Smooth muscle cell (in vitro differentiated cells): ENCODE measurements around the gene DAPL1. TPM values are rescaled to one million over a fixed set of nuclear protein-coding genes. Genes with fewer than 3 reads are reported as not detected.

Experiments
- DNase-seq: peaks from one replicate; lab custom pipeline; 2025; ENCODE audit not compliant: unreplicated experiment; lab: John Stamatoyannopoulos, UW
- H2AFZ ChIP-seq: fragments of 200-600 bp; sonication (generic); 2 replicates; pipeline ENCODE4 v1.6.0; 2016; ENCODE audit warnings: antibody characterized with exemption, low read depth, mild to moderate bottlenecking
- H3F3A ChIP-seq: fragments of 200-600 bp; sonication (generic); 2 replicates; pipeline ENCODE4 v1.6.0; 2017; ENCODE audit warnings: antibody characterized with exemption, low read depth
- H3K27ac ChIP-seq: fragments of 200-600 bp; sonication (generic); 2 replicates; pipeline ENCODE4 v1.5.1; 2016; ENCODE audit warnings: low read depth, mild to moderate bottlenecking
- H3K27me3 ChIP-seq: fragments of 200-600 bp; sonication (generic); 2 replicates; pipeline ENCODE4 v1.6.1; 2016; ENCODE audit warnings: low read depth, mild to moderate bottlenecking
- H3K36me3 ChIP-seq: fragments of 200-600 bp; sonication (generic); 2 replicates; pipeline ENCODE4 v1.5.1; 2016; ENCODE audit warnings: low read depth
- H3K4me1 ChIP-seq: fragments of 200-600 bp; sonication (generic); 2 replicates; pipeline ENCODE4 v1.5.1; 2016; ENCODE audit warnings: low read depth
- H3K4me2 ChIP-seq: fragments of 200-600 bp; sonication (generic); 2 replicates; pipeline ENCODE4 v1.6.0; 2016; ENCODE audit warnings: mild to moderate bottlenecking
- H3K4me3 ChIP-seq: fragments of 200-600 bp; sonication (generic); 2 replicates; pipeline ENCODE4 v1.5.1; 2016; ENCODE audit warnings: mild to moderate bottlenecking
- H3K79me2 ChIP-seq: fragments of 200-600 bp; sonication (generic); 2 replicates; pipeline ENCODE4 v1.6.0; 2016; ENCODE audit warnings: low read depth, mild to moderate bottlenecking
- H3K9ac ChIP-seq: fragments of 200-600 bp; sonication (generic); 2 replicates; pipeline ENCODE4 v1.6.0; 2016; ENCODE audit warnings: low read depth
- H3K9me3 ChIP-seq: fragments of 200-600 bp; sonication (generic); replicated peaks from 2 replicates; pipeline ENCODE4 v1.5.1; 2016; ENCODE audit warnings: low read depth
- H4K20me1 ChIP-seq: fragments of 200-600 bp; sonication (generic); 2 replicates; pipeline ENCODE4 v1.6.0; 2016; ENCODE audit warnings: low read depth
- CTCF ChIP-seq: fragments of 200-600 bp; sonication (generic); IDR thresholded peaks from 2 replicates; pipeline ENCODE4 v1.5.1; 2017; ENCODE audit warnings: borderline replicate concordance, mild to moderate bottlenecking, antibody characterized with exemption; ENCODE audit not compliant: insufficient read depth, poor library complexity, severe bottlenecking
- WGBS: methylation state at CpG from one replicate; pipeline ENCODE4 v1.1.7; 2016; ENCODE audit warnings: low lambda C conversion rate; 5-methylcytosine and 5-hydroxymethylcytosine counted together
- polyA plus RNA-seq: library from polyadenylated mRNA; unstranded; fragments of >200 nt; fragmentation: Nextera tagmentation; extraction: Ambion mirVana; gene quantifications from 2 replicates; pipeline ENCODE4 v1.2.1, GENCODE V29; 2016
- total RNA-seq: library from RNA; depleted of rRNA; stranded (reverse); fragments of >200 nt; gene quantifications from 2 replicates; pipeline ENCODE4 v1.2.3, GENCODE V29; 2014

DAPL1 gene
- total RNA-seq = not detected in 2 replicates
- polyA plus RNA-seq = 0.35 TPM in 1 of 2 replicates, not detected in the other

- 44% methylated on average over 10 of the region's 10 CpGs for WGBS
- no peak for DNase-seq
- Histone ChIP-seq H3K4me1 (peaks cover 14% of the 10 kb centered on the region), H3K9ac (no peak within 1 kb of the TSS), H3K27me3 (peaks cover 13% of the 10 kb centered on the region), H3K36me3 (no peaks in the 10 kb centered on the region), H2AFZ (no peak within 1 kb of the TSS), H4K20me1 (no peaks in the 10 kb centered on the region), H3K4me3 (no peak within 1 kb of the TSS), H3K79me2 (no peaks in the 10 kb centered on the region), H3K27ac (no peak within 1 kb of the TSS), H3K9me3 (no peaks in the 10 kb centered on the region), H3K4me2 (no peak within 1 kb of the TSS), H3F3A (no peaks in the 10 kb centered on the region)
- no peak for TF ChIP-seq CTCF
These were observed at the start of gene DAPL1 for GRCh38 chr2:158795195-158795924. Gene DAPL1 (plus strand): TSS chr2:158795317. CDS start chr2:158795373, 56 bp downstream.

- TF ChIP-seq CTCF = peak; percentile 9
- Histone ChIP-seq H3K79me2 (no peaks in the 10 kb centered on the region), H3K4me2 (no peak overlapping the region), H3K27ac (no peak overlapping the region), H2AFZ (no peak overlapping the region), H3K4me1 (no peaks in the 10 kb centered on the region), H3K36me3 (no peaks in the 10 kb centered on the region), H3K9ac (no peak overlapping the region), H3K9me3 (no peaks in the 10 kb centered on the region), H3K27me3 (peaks cover 34% of the 10 kb centered on the region), H3F3A (peaks cover 4% of the 10 kb centered on the region), H3K4me3 (no peak overlapping the region), H4K20me1 (no peaks in the 10 kb centered on the region)
- 46% methylated on average over 7 of the region's 7 CpGs for WGBS
- no peak for DNase-seq
These were observed 49.2 kb upstream of the DAPL1 start for GRCh38 chr2:158745866-158746382.

DNA sequence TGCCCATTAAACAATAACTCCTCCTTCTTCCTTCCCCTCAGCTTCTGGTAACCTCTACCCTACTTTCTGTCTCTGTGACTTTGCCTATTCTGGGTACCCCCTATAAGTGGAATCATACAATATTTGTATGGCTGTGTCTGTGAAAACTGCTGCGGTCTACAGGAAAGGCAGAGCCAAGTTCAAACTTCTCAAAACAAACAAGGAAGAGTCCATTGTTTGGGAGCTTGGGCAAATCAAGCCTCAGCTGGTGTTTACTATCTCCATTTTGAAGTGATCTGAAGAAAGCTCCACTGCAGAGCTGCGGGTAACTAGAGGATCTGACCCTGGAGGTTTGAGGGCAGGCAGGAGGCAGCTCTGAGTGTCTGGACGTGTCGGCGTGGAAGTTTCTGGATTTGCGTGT, 48.6 kb upstream of the DAPL1 start:
- DNase-seq = no peak
- H3K27me3 ChIP-seq = peaks cover 34% of the 10 kb centered on the region
- H3F3A ChIP-seq = peaks cover under 1% of the 10 kb centered on the region
- no peaks in the 10 kb centered on the region for H3K36me3 ChIP-seq
- no peak overlapping the region for H2AFZ ChIP-seq
- no peaks in the 10 kb centered on the region for H3K4me1 ChIP-seq
- H3K27ac ChIP-seq = no peak overlapping the region
- H3K79me2 ChIP-seq = no peaks in the 10 kb centered on the region
- H4K20me1 ChIP-seq = no peaks in the 10 kb centered on the region
- no peaks in the 10 kb centered on the region for H3K9me3 ChIP-seq
- no peak overlapping the region for H3K9ac ChIP-seq
- no peak for TF ChIP-seq CTCF
- no peak overlapping the region for H3K4me2 ChIP-seq
- no peak overlapping the region for H3K4me3 ChIP-seq
- 59% methylated on average over 6 of the region's 6 CpGs for WGBS
